K562 (cell line): ENCODE data around the gene PDE4DIP. TPM values are rescaled to one million over a fixed set of nuclear protein-coding genes. Genes with fewer than 3 reads are reported as not detected.
A peak's percentile ranks its signal among the peaks of the same experiment; 100 is the strongest.
"Not testable (repeated sequence)": the region's sequence is repeated elsewhere in the genome, so short reads cannot be mapped to it uniquely, and the experiment has no call there.

Experiments used
- ATAC-seq: fragments of 200-7000 bp; cut with Tn5 transposase; 3 replicates; pipeline ENCODE4 v1.9.1; 2020; ENCODE audit warnings: moderate library complexity
- BruUV-seq: library from RNA; stranded (reverse); fragments of 400-500 nt; replicated peaks from 2 replicates; lab custom pipeline; 2021; lab: Mats Ljungman, UMichigan
- CTCF ChIA-PET: fragments of 300-600 bp; formaldehyde crosslinking; extraction: SDS; loops from one replicate; lab custom pipeline; 2021; ENCODE audit warnings: low intra/inter-chr PET ratio; lab: Yijun Ruan, JAX
- POLR2A ChIA-PET: fragments of 300-600, 350-650 bp; sonication (Branson Sonifier 250); formaldehyde crosslinking; extraction: SDS; loops from one replicate; lab custom pipeline; 2021; ENCODE audit warnings: antibody characterized with exemption, inconsistent platforms; lab: Yijun Ruan, JAX
- DNase-seq, 4 experiments: peaks; one replicate each; pipeline versions ENCODE4 v3.0.0 to v3.0.0-alpha.2; 2011 to 2018; ENCODE audit warnings: low spot score in 3 of 4, mixed read lengths in 3 of 4; ENCODE audit errors: extremely low read depth in 1 of 4
- FAIRE-seq: peaks from 2 replicates; lab custom pipeline; 2011; peaks lifted over from hg19 to GRCh38; lab: Jason Lieb, UNC
- H2AFZ ChIP-seq: 2 replicates; pipeline ENCODE4 v1.6.0; 2011; ENCODE audit warnings: low read depth, low read length, control low read depth, inconsistent platforms
- H3K27ac ChIP-seq: fragments of 200-600 bp; 3 replicates; pipeline ENCODE4 v1.8.0; 2011; ENCODE audit warnings: low read depth, mild to moderate bottlenecking, control low read depth, inconsistent platforms, low read length, moderate library complexity, mixed read lengths; ENCODE audit errors: extremely low read depth
- H3K27me3 ChIP-seq, 2 experiments: fragments of 300-600 bp in 1 of 2; 2 replicates in 1 of 2; 3 replicates in 1 of 2; pipeline versions ENCODE4 v1.6.0 to v1.8.0; 2011; ENCODE audit warnings: inconsistent platforms in 2 of 2, low read length in 2 of 2, mild to moderate bottlenecking in 1 of 2, mixed read lengths in 1 of 2, moderate library complexity in 1 of 2; ENCODE audit not compliant: control insufficient read depth in 2 of 2, insufficient read depth in 2 of 2
- H3K36me3 ChIP-seq: fragments of 300-600 bp; 3 replicates; pipeline ENCODE4 v1.8.0; 2011; ENCODE audit warnings: mild to moderate bottlenecking, low read length, inconsistent platforms; ENCODE audit not compliant: control insufficient read depth, insufficient read depth
- H3K4me1 ChIP-seq, 2 experiments: fragments of 200-600 bp in 1 of 2; replicated peaks in 1 of 2; 2 replicates in 1 of 2; 3 replicates in 1 of 2; pipeline versions ENCODE4 v1.5.1 to v1.8.0; 2011; ENCODE audit warnings: inconsistent platforms in 2 of 2, low read length in 2 of 2, mild to moderate bottlenecking in 1 of 2, mixed read lengths in 1 of 2, moderate library complexity in 1 of 2; ENCODE audit not compliant: control insufficient read depth in 2 of 2, insufficient read depth in 2 of 2
- H3K4me2 ChIP-seq: 2 replicates; pipeline ENCODE4 v1.6.1; 2011; ENCODE audit warnings: low read length, control low read depth, inconsistent platforms, mixed read lengths; ENCODE audit not compliant: insufficient read depth
- H3K4me3 ChIP-seq: fragments of 200-600 bp; sonication (generic), shearing (Covaris generic); 2 replicates; pipeline ENCODE4 v1.5.1; 2016; ENCODE audit warnings: control low read depth, inconsistent platforms
- H3K79me2 ChIP-seq: fragments of 200-600 bp; 3 replicates; pipeline ENCODE4 v1.8.0; 2011; ENCODE audit warnings: low read length, inconsistent platforms; ENCODE audit not compliant: control insufficient read depth, insufficient read depth
- H3K9ac ChIP-seq, 2 experiments: 2 replicates each; pipeline versions ENCODE4 v1.6.0 to v1.6.1; 2011; ENCODE audit warnings: low read depth in 2 of 2, low read length in 2 of 2, control low read depth in 1 of 2, inconsistent platforms in 1 of 2, mild to moderate bottlenecking in 1 of 2, mixed read lengths in 1 of 2; ENCODE audit not compliant: insufficient read depth in 1 of 2
- H3K9me1 ChIP-seq: one replicate; pipeline ENCODE4 v1.6.0; 2011; ENCODE audit warnings: inconsistent platforms, mild to moderate bottlenecking, low read length, moderate library complexity; ENCODE audit not compliant: control insufficient read depth, insufficient read depth
- H3K9me3 ChIP-seq: replicated peaks from 2 replicates; pipeline ENCODE4 v1.5.1; 2011; ENCODE audit warnings: low read depth, low read length, inconsistent platforms; ENCODE audit not compliant: control insufficient read depth, insufficient read depth
- H4K20me1 ChIP-seq: replicated peaks from 2 replicates; pipeline ENCODE4 v1.6.1; 2011; ENCODE audit warnings: low read length, inconsistent platforms, mixed read lengths; ENCODE audit not compliant: control insufficient read depth, insufficient read depth
- WGBS: fragments of 100-300 bp; shearing (Covaris generic); methylation state at CpG from one replicate; pipeline ENCODE4 v1.1.6; 2016; ENCODE audit warnings: low coverage, mixed read lengths; ENCODE audit not compliant: insufficient coverage; ENCODE audit errors: missing lambda C conversion rate; 5-methylcytosine and 5-hydroxymethylcytosine counted together
- in situ Hi-C: fragments of 300-500 bp; cut with MboI; formaldehyde crosslinking; loops from 4 replicates; pipeline ENCODE4 v1.15.0; 2018; ENCODE audit warnings: inconsistent platforms, mixed read lengths
- intact Hi-C: fragments of 100-400 bp; cut with micrococcal nuclease; formaldehyde crosslinking; loops from 2 replicates; pipeline ENCODE4 v1.14.2; 2022
- polyA plus RNA-seq, 8 experiments: library from polyadenylated mRNA; depleted of rRNA in 4 of 8; stranded (reverse) in 5 of 8; unstranded in 3 of 8; fragments of >200 nt; fragmentation: Nextera tagmentation in 2 of 8; fragmentation: Illumina TruSeq in 1 of 8; extraction: Ambion mirVana in 2 of 8; extraction: Trizol in 1 of 8; gene quantifications; 2 replicates each; pipeline versions ENCODE4 v1.2.1 to v1.2.3, GENCODE V29; 2011 to 2014; ENCODE audit warnings: inconsistent platforms in 1 of 8, missing spikeins in 1 of 8
- total RNA-seq, 7 experiments: library from RNA; depleted of rRNA in 6 of 7; stranded (reverse); fragments of >200 nt in 6 of 7; fragmentation: Illumina TruSeq in 2 of 7; extraction: Trizol in 2 of 7; gene quantifications; 2 replicates each; pipeline versions ENCODE4 v1.2.1 to v1.2.3, GENCODE V29; 2011 to 2021; ENCODE audit warnings: low replicate concordance in 1 of 7

PDE4DIP gene
- total and polyA plus RNA-seq, 9 of the 15 experiments (the other 6 are each of a cell fraction or from before 2014, with no cell fraction given) = 148 to 355 (median 260) TPM

DNA sequence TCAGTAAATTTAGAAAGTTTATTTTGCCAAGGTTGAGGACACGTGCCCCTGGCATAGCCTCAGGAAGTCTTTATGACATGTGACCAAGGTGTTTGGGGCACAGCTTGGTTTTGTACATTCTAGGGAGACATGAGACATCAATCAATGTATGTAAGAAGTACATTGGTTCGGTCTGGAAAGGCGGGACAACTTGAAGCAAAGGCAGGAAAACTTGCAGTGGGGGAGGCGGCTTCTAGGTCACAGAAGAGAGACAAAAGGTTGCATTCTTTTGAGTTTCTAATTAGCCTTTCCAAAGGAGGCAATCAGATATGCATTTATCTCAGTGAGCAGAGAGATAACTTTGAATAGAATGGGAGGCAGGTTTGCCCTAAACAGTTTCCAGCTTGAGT, 57.7 kb downstream of the PDE4DIP start:
- H3K27ac ChIP-seq, H3K4me2 ChIP-seq, H3K4me3 ChIP-seq, H3K9me1 ChIP-seq, H3K4me1 ChIP-seq, H2AFZ ChIP-seq, H3K27me3 ChIP-seq, H3K9me3 ChIP-seq, DNase-seq, BruUV-seq, POLR2A ChIA-PET, H3K9ac ChIP-seq, FAIRE-seq, H4K20me1 ChIP-seq, CTCF ChIA-PET, intact Hi-C loops, H3K79me2 ChIP-seq, H3K36me3 ChIP-seq: not testable (repeated sequence)
- no CpG with 5 or more reads among the region's 4 CpGs for WGBS
- in situ Hi-C loops = loop anchor here (25.0 kb wide), 1 partner anchor 310 kb away; no protein-coding TSS in a partner anchor
- ATAC-seq = peak; percentile 55

DNA sequence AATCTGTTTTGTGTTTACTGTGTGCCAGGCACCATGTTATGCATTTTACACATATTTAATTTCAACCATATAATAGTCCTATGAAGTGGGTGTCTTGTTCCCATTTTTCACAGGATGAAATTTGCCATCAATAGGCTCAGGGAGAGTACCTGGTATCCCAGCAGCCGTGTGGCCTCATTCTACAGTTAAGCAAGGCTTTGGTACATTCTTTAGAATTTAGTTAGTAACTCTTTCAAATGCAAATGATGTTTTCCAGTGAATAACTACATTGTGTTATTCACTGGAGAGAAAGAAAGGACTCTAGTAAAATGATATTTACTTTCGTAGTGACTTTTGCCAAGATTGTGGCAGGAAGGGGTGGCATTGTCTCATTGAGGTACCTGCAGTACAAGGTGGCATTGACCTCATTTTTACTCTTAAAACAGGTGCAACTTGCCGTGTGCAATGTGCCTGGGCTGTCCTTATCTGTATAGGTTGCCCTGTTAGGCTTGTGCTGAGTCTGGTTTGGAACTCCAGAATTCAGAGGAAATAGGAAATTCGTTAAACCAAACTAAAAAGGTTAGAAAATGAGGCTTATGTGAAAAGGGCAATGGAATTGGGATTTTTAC, 65.1 kb downstream of the PDE4DIP start:
- H2AFZ ChIP-seq, H3K27ac ChIP-seq, DNase-seq, POLR2A ChIA-PET, H4K20me1 ChIP-seq, FAIRE-seq, H3K36me3 ChIP-seq, H3K79me2 ChIP-seq, H3K9me1 ChIP-seq, H3K9ac ChIP-seq, CTCF ChIA-PET, H3K9me3 ChIP-seq, H3K4me1 ChIP-seq, ATAC-seq, H3K27me3 ChIP-seq, intact Hi-C loops, H3K4me3 ChIP-seq, H3K4me2 ChIP-seq: not testable (repeated sequence)
- TSS peak; percentile 25 for BruUV-seq
- no CpG with 5 or more reads among the region's 4 CpGs for WGBS
- in situ Hi-C loops = loop anchor here (25.0 kb wide), 1 partner anchor 303 kb away; no protein-coding TSS in a partner anchor

DNA sequence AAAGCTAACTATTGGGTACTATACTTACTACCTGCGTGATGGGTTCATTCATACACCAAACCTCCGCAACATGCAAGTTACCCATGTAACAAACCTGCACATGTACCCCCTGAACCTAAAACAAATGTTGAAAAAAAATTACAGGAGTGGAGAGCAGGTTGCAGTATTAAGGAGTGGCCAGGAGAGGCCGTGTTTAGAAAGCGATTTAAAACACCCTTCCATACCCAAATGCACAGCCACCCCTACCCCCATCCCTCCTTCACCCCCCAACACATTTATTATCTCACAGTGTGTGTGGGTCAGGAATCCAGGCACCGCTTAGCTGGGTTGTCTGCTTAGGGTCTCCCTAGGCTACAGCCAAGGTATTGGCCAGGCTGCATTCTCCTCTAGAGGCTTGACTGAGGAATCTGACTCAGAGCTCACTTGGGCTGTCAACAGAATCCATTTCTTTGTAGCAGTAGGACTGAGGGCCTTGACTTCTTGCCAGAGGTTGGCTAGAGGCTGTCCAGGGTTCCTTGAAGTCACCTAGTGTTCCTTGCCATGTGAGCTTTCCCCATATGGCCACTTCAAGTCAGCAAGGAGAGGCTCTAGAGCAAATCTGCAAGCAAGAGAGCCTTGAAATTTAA, 67.2 kb downstream of the PDE4DIP start:
- H3K27ac ChIP-seq, H3K9ac ChIP-seq, H3K4me3 ChIP-seq, intact Hi-C loops, H4K20me1 ChIP-seq, BruUV-seq, H3K36me3 ChIP-seq, POLR2A ChIA-PET, CTCF ChIA-PET, H3K27me3 ChIP-seq, H2AFZ ChIP-seq, FAIRE-seq, H3K9me3 ChIP-seq, H3K9me1 ChIP-seq, DNase-seq, H3K4me1 ChIP-seq, H3K4me2 ChIP-seq, H3K79me2 ChIP-seq: not testable (repeated sequence)
- WGBS = no CpG with 5 or more reads among the region's 5 CpGs
- ATAC-seq = peak; percentile 74
- in situ Hi-C loops = loop anchor here (25.0 kb wide), 1 partner anchor 301 kb away; no protein-coding TSS in a partner anchor
